ENCODE measurements around the gene CACNG5.

CACNG5 gene

GRCh38 chr17:66909804-66910373 lies 75.0 kb downstream of the CACNG5 start:
- no peak for DNase-seq (ENCODE audit: low read depth)
- no peak overlapping the region for H3K4me3 ChIP-seq (ENCODE audit: low read depth, low read length)
- no peak for TF ChIP-seq CTCF (IDR thresholded peaks at IDR 0.05; ENCODE audit: insufficient read depth, low read depth, low read length, missing control alignments)

GRCh38 chr17:66910651-66911285 lies 75.9 kb downstream of the CACNG5 start:
- no peak for DNase-seq (ENCODE audit: low read depth)
- TF ChIP-seq CTCF (IDR thresholded peaks at IDR 0.05; ENCODE audit: insufficient read depth, low read depth, low read length, missing control alignments), result no peak
- H3K4me3 ChIP-seq (ENCODE audit: low read depth, low read length), result no peak overlapping the region

- no peak overlapping the region for H3K4me3 ChIP-seq (ENCODE audit: low read depth, low read length)
- no peak for TF ChIP-seq CTCF (IDR thresholded peaks at IDR 0.05; ENCODE audit: insufficient read depth, low read depth, low read length, missing control alignments)
- DNase-seq (ENCODE audit: low read depth), result peak; percentile 21
These were observed 80.3 kb downstream of the CACNG5 start for GRCh38 chr17:66915204-66915611.

- no peak for TF ChIP-seq CTCF (IDR thresholded peaks at IDR 0.05; ENCODE audit: insufficient read depth, low read depth, low read length, missing control alignments)
- DNase-seq (ENCODE audit: low read depth), result no peak
- no peak overlapping the region for H3K4me3 ChIP-seq (ENCODE audit: low read depth, low read length)
These were observed 80.9 kb downstream of the CACNG5 start for GRCh38 chr17:66915792-66916191.

GRCh38 chr17:66916946-66917345 lies 82.0 kb downstream of the CACNG5 start:
- DNase-seq (ENCODE audit: low read depth), result no peak
- no peak for TF ChIP-seq CTCF (IDR thresholded peaks at IDR 0.05; ENCODE audit: insufficient read depth, low read depth, low read length, missing control alignments)
- no peak overlapping the region for H3K4me3 ChIP-seq (ENCODE audit: low read depth, low read length)

GRCh38 chr17:66918896-66919295 lies 84.0 kb downstream of the CACNG5 start:
- TF ChIP-seq CTCF (IDR thresholded peaks at IDR 0.05; ENCODE audit: insufficient read depth, low read depth, low read length, missing control alignments), result no peak
- H3K4me3 ChIP-seq (ENCODE audit: low read depth, low read length), result no peak overlapping the region
- DNase-seq (ENCODE audit: low read depth), result no peak

- TF ChIP-seq CTCF (IDR thresholded peaks at IDR 0.05; ENCODE audit: insufficient read depth, low read depth, low read length, missing control alignments), result no peak
- no peak overlapping the region for H3K4me3 ChIP-seq (ENCODE audit: low read depth, low read length)
- no peak for DNase-seq (ENCODE audit: low read depth)
These were observed 85.5 kb downstream of the CACNG5 start for GRCh38 chr17:66920435-66920834.
